Measurements from ENCODE around the gene TEX261.

GRCh38 chr2:70987386-70987785, 7.3 kb downstream of the TEX261 start:
- TF ChIP-seq CTCF (IDR thresholded peaks at IDR 0.05) (no peak), POLR2A (IDR thresholded peaks at IDR 0.05) (no peak)

All from adrenal gland (tissue), 5 donors.